Measurements from ENCODE around the gene ZNF670.

ZNF670 gene

DNA sequence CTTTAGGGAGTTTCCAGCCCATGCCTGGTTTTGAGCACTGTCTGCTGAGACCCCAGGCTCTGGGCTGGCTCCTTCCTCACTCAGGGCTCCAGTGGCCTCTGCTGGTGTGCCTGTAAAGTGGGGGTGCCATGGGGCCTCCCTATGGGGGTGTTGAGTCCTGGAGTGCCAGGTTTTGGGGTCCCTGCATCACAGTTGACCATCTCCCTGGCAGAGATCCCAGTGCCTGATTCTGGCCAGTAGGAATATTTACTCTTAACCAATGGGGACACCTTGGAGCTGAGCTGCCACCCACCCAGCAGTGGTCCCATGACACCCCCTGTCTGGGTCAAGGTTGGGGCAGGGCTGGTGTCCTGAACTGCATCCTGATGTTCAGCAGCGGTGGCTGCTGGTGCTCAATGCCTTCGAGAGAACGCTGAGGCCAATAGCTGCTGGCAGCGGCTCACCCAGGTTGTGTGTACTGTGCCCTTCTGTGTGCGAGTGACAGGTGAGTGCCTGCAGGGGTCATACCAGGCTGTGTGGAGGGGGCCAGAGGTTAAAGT is 35.2 kb upstream of the ZNF670 start:
- H3K4me1 ChIP-seq (ENCODE audit: control insufficient read depth, low read depth, low read length): no peaks in the 10 kb centered on the region
- H3K27me3 ChIP-seq (ENCODE audit: control insufficient read depth, insufficient read depth, low read length): peaks cover 46% of the 10 kb centered on the region
- no peak overlapping the region for H3K4me3 ChIP-seq (ENCODE audit: low read length)
- no peaks in the 10 kb centered on the region for H3K9me3 ChIP-seq (ENCODE audit: control insufficient read depth, low read depth, low read length)
- no peak overlapping the region for H3K27ac ChIP-seq (ENCODE audit: low read length)
- H3K36me3 ChIP-seq (ENCODE audit: control insufficient read depth, low read depth, low read length): no peaks in the 10 kb centered on the region
- H3K9ac ChIP-seq (ENCODE audit: low read length): no peak overlapping the region

- H3K4me3 ChIP-seq (ENCODE audit: low read length): no peak overlapping the region
These were observed 34.5 kb upstream of the ZNF670 start for GRCh38 chr1:247113094-247113497.

GRCh38 chr1:247112479-247112781 is 33.8 kb upstream of the ZNF670 start:
- Histone ChIP-seq H3K36me3 (ENCODE audit: control insufficient read depth, low read depth, low read length) (no peaks in the 10 kb centered on the region), H3K9ac (ENCODE audit: low read length) (no peak overlapping the region), H3K4me1 (ENCODE audit: control insufficient read depth, low read depth, low read length) (no peaks in the 10 kb centered on the region), H3K9me3 (ENCODE audit: control insufficient read depth, low read depth, low read length) (no peaks in the 10 kb centered on the region), H3K4me3 (ENCODE audit: low read length) (peak overlapping the region; percentile 65), H3K27ac (ENCODE audit: low read length) (no peak overlapping the region), H3K27me3 (ENCODE audit: control insufficient read depth, insufficient read depth, low read length) (peaks cover 48% of the 10 kb centered on the region)

More at GRCh38 chr1:247113094-247113497, 34.5 kb upstream of the ZNF670 start:
- H3K27ac ChIP-seq (ENCODE audit: low read length): no peak overlapping the region
- no peak overlapping the region for H3K9ac ChIP-seq (ENCODE audit: low read length)
- H3K9me3 ChIP-seq (ENCODE audit: control insufficient read depth, low read depth, low read length): no peaks in the 10 kb centered on the region
- H3K4me1 ChIP-seq (ENCODE audit: control insufficient read depth, low read depth, low read length): no peaks in the 10 kb centered on the region
- H3K36me3 ChIP-seq (ENCODE audit: control insufficient read depth, low read depth, low read length): no peaks in the 10 kb centered on the region
- H3K27me3 ChIP-seq (ENCODE audit: control insufficient read depth, insufficient read depth, low read length): peaks cover 48% of the 10 kb centered on the region

- Histone ChIP-seq H3K27ac (ENCODE audit: low read length) (no peak overlapping the region), H3K9ac (ENCODE audit: low read length) (no peak overlapping the region), H3K4me3 (ENCODE audit: low read length) (peak overlapping the region; percentile 65), H3K36me3 (ENCODE audit: control insufficient read depth, low read depth, low read length) (no peaks in the 10 kb centered on the region), H3K27me3 (ENCODE audit: control insufficient read depth, insufficient read depth, low read length) (peaks cover 48% of the 10 kb centered on the region), H3K9me3 (ENCODE audit: control insufficient read depth, low read depth, low read length) (no peaks in the 10 kb centered on the region), H3K4me1 (ENCODE audit: control insufficient read depth, low read depth, low read length) (no peaks in the 10 kb centered on the region)
These were observed 33.3 kb upstream of the ZNF670 start for GRCh38 chr1:247111700-247112478.

- Histone ChIP-seq H3K4me1 (ENCODE audit: control insufficient read depth, low read depth, low read length) (peaks cover 3% of the 10 kb centered on the region), H3K36me3 (ENCODE audit: control insufficient read depth, low read depth, low read length) (no peaks in the 10 kb centered on the region), H3K4me3 (ENCODE audit: low read length) (peak overlapping the region; percentile 65), H3K27ac (ENCODE audit: low read length) (no peak overlapping the region), H3K9ac (ENCODE audit: low read length) (no peak overlapping the region), H3K27me3 (ENCODE audit: control insufficient read depth, insufficient read depth, low read length) (peaks cover 48% of the 10 kb centered on the region), H3K9me3 (ENCODE audit: control insufficient read depth, low read depth, low read length) (no peaks in the 10 kb centered on the region)
These were observed 32.7 kb upstream of the ZNF670 start for GRCh38 chr1:247111259-247111699.

DNA sequence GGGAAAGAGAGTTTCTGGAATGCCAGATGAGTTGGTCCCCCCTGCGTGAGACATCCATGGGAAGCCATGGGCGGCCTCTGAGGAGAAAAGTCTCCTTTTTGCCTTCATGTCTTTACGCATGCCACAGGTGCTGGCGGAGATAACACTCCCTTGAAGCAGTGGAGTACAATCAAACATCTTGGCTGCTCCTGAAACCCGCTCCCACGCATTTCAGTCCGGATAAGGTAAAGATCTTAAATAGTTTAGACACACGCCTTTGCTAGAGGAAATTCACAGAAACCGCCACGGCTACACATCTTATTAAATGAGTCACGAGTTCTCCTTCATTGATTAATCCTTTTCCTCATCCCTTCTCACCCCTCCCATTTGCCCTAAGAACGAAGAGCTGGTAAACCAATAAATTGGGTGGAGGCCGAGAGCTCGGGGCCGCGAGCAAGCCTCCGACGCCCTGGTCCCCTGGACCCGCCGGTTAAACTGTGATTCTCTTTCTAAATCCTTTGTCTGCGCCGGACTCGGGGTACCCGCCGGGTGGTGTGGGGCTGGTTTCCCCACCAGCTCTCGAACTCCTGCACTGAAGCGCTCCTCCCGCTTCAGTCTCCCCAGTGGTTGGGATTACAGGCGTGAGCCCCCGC is 32.1 kb upstream of the ZNF670 start:
- Histone ChIP-seq H3K36me3 (ENCODE audit: control insufficient read depth, low read depth, low read length) (no peaks in the 10 kb centered on the region), H3K27ac (ENCODE audit: low read length) (no peak overlapping the region), H3K9me3 (ENCODE audit: control insufficient read depth, low read depth, low read length) (no peaks in the 10 kb centered on the region), H3K4me3 (ENCODE audit: low read length) (peak overlapping the region; percentile 65), H3K9ac (ENCODE audit: low read length) (no peak overlapping the region), H3K27me3 (ENCODE audit: control insufficient read depth, insufficient read depth, low read length) (peaks cover 48% of the 10 kb centered on the region), H3K4me1 (ENCODE audit: control insufficient read depth, low read depth, low read length) (peaks cover 8% of the 10 kb centered on the region)

GRCh38 chr1:247107694-247108093 is 29.1 kb upstream of the ZNF670 start:
- H3K4me1 ChIP-seq (ENCODE audit: control insufficient read depth, low read depth, low read length): peaks cover 23% of the 10 kb centered on the region
- H3K27me3 ChIP-seq (ENCODE audit: control insufficient read depth, insufficient read depth, low read length): peaks cover 36% of the 10 kb centered on the region
- H3K4me3 ChIP-seq (ENCODE audit: low read length): no peak overlapping the region
- no peaks in the 10 kb centered on the region for H3K36me3 ChIP-seq (ENCODE audit: control insufficient read depth, low read depth, low read length)
- H3K9me3 ChIP-seq (ENCODE audit: control insufficient read depth, low read depth, low read length): no peaks in the 10 kb centered on the region
- no peak overlapping the region for H3K9ac ChIP-seq (ENCODE audit: low read length)
- H3K27ac ChIP-seq (ENCODE audit: low read length): no peak overlapping the region

DNA sequence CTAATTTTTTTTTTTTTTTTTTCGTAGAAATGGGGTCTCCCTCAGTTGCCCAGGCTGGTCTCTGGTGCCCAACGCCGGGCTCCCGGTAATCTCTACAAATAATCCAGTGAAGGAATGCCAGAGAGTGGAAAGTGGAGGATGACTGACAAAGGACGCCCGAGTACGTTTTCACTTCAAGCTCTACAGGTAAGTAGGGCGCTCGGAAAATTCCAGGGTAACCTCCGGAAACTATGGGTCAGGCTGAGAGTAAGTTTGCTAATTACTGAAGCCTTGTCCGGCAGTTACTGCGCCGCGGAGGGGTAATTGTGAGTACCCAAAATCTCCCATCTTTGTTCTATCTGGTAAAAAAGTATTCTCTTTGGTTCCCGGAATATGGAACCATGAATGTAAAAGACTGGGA is 27.4 kb upstream of the ZNF670 start:
- H3K27me3 ChIP-seq (ENCODE audit: control insufficient read depth, insufficient read depth, low read length): peaks cover 23% of the 10 kb centered on the region
- peak overlapping the region; percentile 8 for H3K4me3 ChIP-seq (ENCODE audit: low read length)
- H3K4me1 ChIP-seq (ENCODE audit: control insufficient read depth, low read depth, low read length): peaks cover 23% of the 10 kb centered on the region
- no peak overlapping the region for H3K27ac ChIP-seq (ENCODE audit: low read length)
- no peak overlapping the region for H3K9ac ChIP-seq (ENCODE audit: low read length)
- H3K36me3 ChIP-seq (ENCODE audit: control insufficient read depth, low read depth, low read length): peaks cover 11% of the 10 kb centered on the region
- peaks cover 2% of the 10 kb centered on the region for H3K9me3 ChIP-seq (ENCODE audit: control insufficient read depth, low read depth, low read length)

- Histone ChIP-seq H3K27ac (ENCODE audit: low read length) (no peak overlapping the region), H3K9ac (ENCODE audit: low read length) (peak overlapping the region; percentile 45), H3K27me3 (ENCODE audit: control insufficient read depth, insufficient read depth, low read length) (peaks cover 13% of the 10 kb centered on the region), H3K4me1 (ENCODE audit: control insufficient read depth, low read depth, low read length) (peaks cover 23% of the 10 kb centered on the region), H3K4me3 (ENCODE audit: low read length) (peak overlapping the region; percentile 8), H3K9me3 (ENCODE audit: control insufficient read depth, low read depth, low read length) (peaks cover 4% of the 10 kb centered on the region), H3K36me3 (ENCODE audit: control insufficient read depth, low read depth, low read length) (peaks cover 20% of the 10 kb centered on the region)
These were observed 26.4 kb upstream of the ZNF670 start for GRCh38 chr1:247104965-247105364.

DNA sequence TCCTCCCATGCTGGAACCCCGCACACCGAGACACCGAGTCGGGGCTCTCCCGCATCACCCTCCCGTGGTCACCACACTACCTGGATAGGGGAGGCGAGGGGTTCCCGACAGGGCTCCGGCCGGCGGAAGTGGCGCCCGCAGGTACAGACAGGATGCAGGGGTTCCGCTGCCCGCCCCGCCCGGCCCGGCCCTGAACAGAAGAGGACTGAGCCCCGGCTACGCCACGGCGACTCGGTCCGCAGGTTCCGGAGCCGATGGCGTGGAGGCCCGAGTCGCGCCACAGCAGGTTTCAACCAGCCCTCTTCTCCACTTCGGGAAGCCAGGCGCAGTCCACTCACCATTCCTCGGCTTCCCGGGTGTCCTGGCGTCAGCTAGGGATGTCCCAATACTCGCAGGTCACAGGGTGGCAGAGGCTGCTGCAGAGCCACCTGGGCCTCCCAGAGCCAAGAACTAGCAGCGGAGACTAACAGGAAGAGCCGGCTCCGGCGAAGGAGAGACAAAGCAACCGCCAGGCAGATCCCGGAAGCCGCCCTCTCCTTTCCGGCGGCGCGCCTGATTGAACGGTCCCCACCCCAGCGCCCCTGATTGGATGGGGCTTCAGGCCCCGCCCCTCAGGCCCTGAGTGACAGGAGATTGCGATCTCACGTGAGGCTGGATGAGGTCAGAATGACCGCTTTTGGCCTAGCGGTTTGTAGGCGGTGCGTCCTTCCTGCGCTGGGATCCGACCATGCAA is 25.4 kb upstream of the ZNF670 start, which contains the start of gene ZNF669:
ZNF669 (minus strand) TSS at position 498 of the 733 bp plus-strand sequence; CDS start at position 341, 157 bp downstream.
- peaks cover 23% of the 10 kb centered on the region for H3K4me1 ChIP-seq (ENCODE audit: control insufficient read depth, low read depth, low read length)
- peak within 1 kb of the TSS; percentile 98 for H3K4me3 ChIP-seq (ENCODE audit: low read length)
- peak within 1 kb of the TSS; percentile 89 for H3K27ac ChIP-seq (ENCODE audit: low read length)
- H3K27me3 ChIP-seq (ENCODE audit: control insufficient read depth, insufficient read depth, low read length): peaks cover 4% of the 10 kb centered on the region
- H3K36me3 ChIP-seq (ENCODE audit: control insufficient read depth, low read depth, low read length): peaks cover 22% of the 10 kb centered on the region
- H3K9me3 ChIP-seq (ENCODE audit: control insufficient read depth, low read depth, low read length): peaks cover 4% of the 10 kb centered on the region
- peak within 1 kb of the TSS; percentile 95 for H3K9ac ChIP-seq (ENCODE audit: low read length)

- Histone ChIP-seq H3K9ac (ENCODE audit: low read length) (no peak overlapping the region), H3K9me3 (ENCODE audit: control insufficient read depth, low read depth, low read length) (peaks cover 4% of the 10 kb centered on the region), H3K36me3 (ENCODE audit: control insufficient read depth, low read depth, low read length) (peaks cover 36% of the 10 kb centered on the region), H3K27me3 (ENCODE audit: control insufficient read depth, insufficient read depth, low read length) (no peaks in the 10 kb centered on the region), H3K4me1 (ENCODE audit: control insufficient read depth, low read depth, low read length) (peaks cover 23% of the 10 kb centered on the region), H3K4me3 (ENCODE audit: low read length) (no peak overlapping the region), H3K27ac (ENCODE audit: low read length) (no peak overlapping the region)
These were observed 23.8 kb upstream of the ZNF670 start for GRCh38 chr1:247102381-247102780.
